Activated T-cell treated with anti-CD3 and anti-CD28 coated beads, Interleukin-2, amount 50 U/mL, for 4 hours (primary cell): ENCODE data around the gene KRT79. TPM values are rescaled to one million over a fixed set of nuclear protein-coding genes. Genes with fewer than 3 reads are reported as not detected.

Experiments
- ATAC-seq, 2 donors: fragments of 200-7000 bp; cut with Tn5 transposase; one replicate each; pipeline ENCODE4 v1.10.0; 2021
- DNase-seq: peaks from one replicate; pipeline ENCODE4 v3.0.0-alpha.2; 2020
- H3K27me3 Mint-ChIP-seq: one replicate; pipeline ENCODE4 v1.8.0; 2021; ENCODE audit warnings: low read depth, mixed read lengths
- H3K36me3 Mint-ChIP-seq: one replicate; pipeline ENCODE4 v1.8.0; 2022; ENCODE audit warnings: mixed read lengths; ENCODE audit not compliant: insufficient read depth
- H3K4me1 Mint-ChIP-seq: one replicate; pipeline ENCODE4 v1.8.0; 2021; ENCODE audit warnings: low read depth, mixed read lengths
- H3K4me3 Mint-ChIP-seq: one replicate; pipeline ENCODE4 v1.8.0; 2021; ENCODE audit warnings: mild to moderate bottlenecking, moderate library complexity, mixed read lengths
- H3K9me3 Mint-ChIP-seq: one replicate; pipeline ENCODE4 v1.8.0; 2021; ENCODE audit warnings: mixed read lengths
- total RNA-seq, 3 donors: library from RNA; stranded (reverse); gene quantifications; one replicate each; pipeline ENCODE4 v1.2.1, GENCODE V29; 2021

The KRT79 gene
- total RNA-seq, 3 donors from 2014 or later, result 0.10 to 0.16 TPM; not detected in 1

- Mint-ChIP-seq H3K27me3 (peaks cover under 1% of the 10 kb centered on the region), H3K4me1 (no peaks in the 10 kb centered on the region), H3K36me3 (no peaks in the 10 kb centered on the region), H3K9me3 (no peaks in the 10 kb centered on the region), H3K4me3 (no peak overlapping the region)
- DNase-seq (no peak), ATAC-seq (no peak)
Measured at GRCh38 chr12:52778833-52779232, 55.3 kb downstream of the KRT79 start.

- Mint-ChIP-seq H3K36me3 (no peaks in the 10 kb centered on the region), H3K4me1 (no peaks in the 10 kb centered on the region), H3K27me3 (no peaks in the 10 kb centered on the region), H3K9me3 (no peaks in the 10 kb centered on the region), H3K4me3 (no peak overlapping the region)
- DNase-seq (no peak), ATAC-seq (no peak)
Measured at GRCh38 chr12:52777566-52777965, 56.5 kb downstream of the KRT79 start.

GRCh38 chr12:52776913-52777395, 57.2 kb downstream of the KRT79 start, which contains the start of gene KRT76:
KRT76 (minus strand) TSS chr12:52777345; CDS start chr12:52777291, 54 bp downstream.
- no peaks in the 10 kb centered on the region for H3K36me3 Mint-ChIP-seq
- H3K4me3 Mint-ChIP-seq, result no peak within 1 kb of the TSS
- no peaks in the 10 kb centered on the region for H3K27me3 Mint-ChIP-seq
- no peak for DNase-seq
- H3K9me3 Mint-ChIP-seq, result no peaks in the 10 kb centered on the region
- H3K4me1 Mint-ChIP-seq, result no peaks in the 10 kb centered on the region
- no peak for ATAC-seq

DNA sequence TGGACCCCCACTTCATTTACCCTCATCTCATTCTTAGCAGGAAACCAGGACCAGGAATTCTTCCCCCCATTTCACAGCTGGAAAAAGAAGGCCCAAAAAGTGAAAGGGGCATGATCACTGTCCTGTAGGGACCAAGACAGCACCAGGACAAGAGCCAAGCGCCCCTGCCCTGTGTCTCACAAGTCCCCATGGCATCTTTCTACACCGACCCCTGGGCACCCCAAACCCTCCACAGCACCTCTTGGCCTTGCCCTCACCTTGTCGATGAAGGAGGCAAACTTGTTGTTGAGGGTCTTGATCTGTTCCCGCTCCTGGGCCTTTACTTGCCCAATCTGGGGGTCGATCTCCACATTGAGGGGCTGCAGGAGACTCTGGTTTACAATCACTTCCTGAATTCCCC, 57.7 kb downstream of the KRT79 start:
- Mint-ChIP-seq H3K4me3 (no peak overlapping the region), H3K36me3 (no peaks in the 10 kb centered on the region), H3K4me1 (no peaks in the 10 kb centered on the region), H3K27me3 (no peaks in the 10 kb centered on the region), H3K9me3 (no peaks in the 10 kb centered on the region)
- no peak for DNase-seq
- ATAC-seq, result no peak

GRCh38 chr12:52774629-52775250, 59.4 kb downstream of the KRT79 start:
- no peak overlapping the region for H3K4me3 Mint-ChIP-seq
- ATAC-seq, result no peak
- H3K27me3 Mint-ChIP-seq, result no peaks in the 10 kb centered on the region

GRCh38 chr12:52772772-52773171, 61.3 kb downstream of the KRT79 start:
- ATAC-seq (no peak), DNase-seq (no peak)
- no peaks in the 10 kb centered on the region for H3K9me3 Mint-ChIP-seq
- H3K27me3 Mint-ChIP-seq, result peaks cover 3% of the 10 kb centered on the region
- H3K4me3 Mint-ChIP-seq, result no peak overlapping the region
- no peaks in the 10 kb centered on the region for H3K4me1 Mint-ChIP-seq
- H3K36me3 Mint-ChIP-seq, result no peaks in the 10 kb centered on the region

More at GRCh38 chr12:52774629-52775250, 59.4 kb downstream of the KRT79 start:
- Mint-ChIP-seq H3K4me1 (no peaks in the 10 kb centered on the region), H3K9me3 (no peaks in the 10 kb centered on the region), H3K36me3 (no peaks in the 10 kb centered on the region)
- DNase-seq, result no peak

DNA sequence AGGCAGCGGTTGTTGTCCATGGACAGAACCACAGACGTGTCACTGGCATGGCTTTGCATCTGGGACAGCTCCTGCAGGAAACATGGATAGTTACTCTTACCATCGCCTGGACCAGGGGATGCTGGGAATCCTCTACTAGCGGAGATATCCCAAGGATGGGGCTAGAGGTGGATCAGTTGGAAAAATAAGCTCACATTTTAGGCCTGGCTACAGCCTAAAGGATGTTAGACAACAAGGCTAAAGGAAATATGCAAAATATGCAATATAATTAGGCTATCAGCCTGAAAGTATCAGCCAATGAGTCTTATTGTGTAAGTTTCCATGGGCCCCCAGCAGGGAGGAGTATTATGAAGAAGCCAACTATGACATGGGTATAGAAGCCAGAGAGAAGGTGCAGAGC, 61.9 kb downstream of the KRT79 start:
- DNase-seq, result no peak
- no peaks in the 10 kb centered on the region for H3K4me1 Mint-ChIP-seq

DNA sequence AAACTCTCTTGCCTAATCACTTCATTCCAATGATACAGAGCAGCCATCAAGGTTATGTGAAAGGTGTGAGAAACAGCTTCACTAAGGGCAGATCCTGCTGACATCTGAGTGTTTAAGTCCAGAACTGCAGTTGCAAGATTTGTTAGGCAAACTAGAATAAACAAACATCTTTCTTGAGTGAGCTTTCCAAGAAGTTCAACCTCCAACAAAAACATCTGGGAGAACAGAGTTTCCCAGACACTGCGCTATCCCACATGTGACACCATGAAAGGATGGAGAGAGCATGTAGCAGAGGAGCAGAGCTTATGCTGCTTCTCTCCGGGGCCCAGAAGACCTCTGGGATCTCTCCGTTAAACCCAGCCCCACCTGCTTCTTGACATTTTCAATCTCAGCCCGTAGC, 62.6 kb downstream of the KRT79 start:
- Mint-ChIP-seq H3K4me1 (no peaks in the 10 kb centered on the region), H3K36me3 (no peaks in the 10 kb centered on the region), H3K9me3 (no peaks in the 10 kb centered on the region), H3K27me3 (peaks cover 5% of the 10 kb centered on the region), H3K4me3 (no peak overlapping the region)
- ATAC-seq, result no peak
- DNase-seq, result no peak

More for the DNA sequence above, 61.9 kb downstream of the KRT79 start:
- peaks cover 5% of the 10 kb centered on the region for H3K27me3 Mint-ChIP-seq
- H3K4me3 Mint-ChIP-seq, result no peak overlapping the region
- H3K9me3 Mint-ChIP-seq, result no peaks in the 10 kb centered on the region
- ATAC-seq, result no peak
- no peaks in the 10 kb centered on the region for H3K36me3 Mint-ChIP-seq

Other genes with a start within 250 kb of the KRT79 start
- under 1 TPM; 0.11 to 0.38 (median 0.20) TPM for gene KRT72, start 232.8 kb downstream of the KRT79 start, total RNA-seq
- gene KRT73, start 215.8 kb downstream of the KRT79 start, total RNA-seq, result under 1 TPM; 0.16 to 0.23 (median 0.22) TPM
- gene KRT2, start 182.1 kb downstream of the KRT79 start, total RNA-seq, result not detected
- under 1 TPM in 1 of 3 donors, not detected in 2; 0.37 TPM for gene KRT1, start 153.9 kb downstream of the KRT79 start, total RNA-seq
- gene KRT77, start 130.8 kb downstream of the KRT79 start, total RNA-seq, result not detected
- gene KRT76, start 57.0 kb downstream of the KRT79 start, total RNA-seq, result not detected
- not detected for gene KRT3, start 38.2 kb downstream of the KRT79 start, total RNA-seq
- not detected for gene KRT4, start 20.2 kb downstream of the KRT79 start, total RNA-seq
- gene KRT78, start 14.7 kb upstream of the KRT79 start, total RNA-seq, result not detected
- gene KRT8, start 70.8 kb upstream of the KRT79 start, total RNA-seq, result 1 to 10 TPM; 4.2 to 6.0 (median 4.5) TPM
- gene KRT18, start 114.8 kb upstream of the KRT79 start, total RNA-seq, result 10 to 100 TPM; 11.8 to 15.6 (median 15.0) TPM
- 100 to 1,000 TPM; 617 to 659 (median 632) TPM for gene EIF4B, start 172.1 kb upstream of the KRT79 start, total RNA-seq
- gene TNS2, start 215.8 kb upstream of the KRT79 start, total RNA-seq, result 1 to 10 TPM in 2 of 3 donors, under 1 TPM in 1; 0.87 to 2.5 (median 2.1) TPM
- 10 to 100 TPM; 48.3 to 57.8 (median 50.7) TPM for gene SPRYD3, start 245.1 kb upstream of the KRT79 start, total RNA-seq